K562 (cell line): ENCODE measurements around the gene ANO7. TPM values are rescaled to one million over a fixed set of nuclear protein-coding genes. Genes with fewer than 3 reads are reported as not detected.
A peak's percentile ranks its signal among the peaks of the same experiment; 100 is the strongest.

Experiments
- ATAC-seq: fragments of 200-7000 bp; cut with Tn5 transposase; 3 replicates; pipeline ENCODE4 v1.9.1; 2020; ENCODE audit warnings: moderate library complexity
- BruUV-seq: library from RNA; stranded (reverse); fragments of 400-500 nt; replicated peaks from 2 replicates; lab custom pipeline; 2021; lab: Mats Ljungman, UMichigan
- CTCF ChIA-PET: fragments of 300-600 bp; formaldehyde crosslinking; extraction: SDS; loops from one replicate; lab custom pipeline; 2021; ENCODE audit warnings: low intra/inter-chr PET ratio; lab: Yijun Ruan, JAX
- POLR2A ChIA-PET: fragments of 300-600, 350-650 bp; sonication (Branson Sonifier 250); formaldehyde crosslinking; extraction: SDS; loops from one replicate; lab custom pipeline; 2021; ENCODE audit warnings: antibody characterized with exemption, inconsistent platforms; lab: Yijun Ruan, JAX
- DNase-seq, 4 experiments: peaks; one replicate each; pipeline versions ENCODE4 v3.0.0 to v3.0.0-alpha.2; 2011 to 2018; ENCODE audit warnings: low spot score in 3 of 4, mixed read lengths in 3 of 4; ENCODE audit errors: extremely low read depth in 1 of 4
- FAIRE-seq: peaks from 2 replicates; lab custom pipeline; 2011; peaks lifted over from hg19 to GRCh38; lab: Jason Lieb, UNC
- H2AFZ ChIP-seq: 2 replicates; pipeline ENCODE4 v1.6.0; 2011; ENCODE audit warnings: low read depth, low read length, control low read depth, inconsistent platforms
- H3K27ac ChIP-seq: fragments of 200-600 bp; 3 replicates; pipeline ENCODE4 v1.8.0; 2011; ENCODE audit warnings: low read depth, mild to moderate bottlenecking, control low read depth, inconsistent platforms, low read length, moderate library complexity, mixed read lengths; ENCODE audit errors: extremely low read depth
- H3K27me3 ChIP-seq, 2 experiments: fragments of 300-600 bp in 1 of 2; 2 replicates in 1 of 2; 3 replicates in 1 of 2; pipeline versions ENCODE4 v1.6.0 to v1.8.0; 2011; ENCODE audit warnings: inconsistent platforms in 2 of 2, low read length in 2 of 2, mild to moderate bottlenecking in 1 of 2, mixed read lengths in 1 of 2, moderate library complexity in 1 of 2; ENCODE audit not compliant: control insufficient read depth in 2 of 2, insufficient read depth in 2 of 2
- H3K36me3 ChIP-seq: fragments of 300-600 bp; 3 replicates; pipeline ENCODE4 v1.8.0; 2011; ENCODE audit warnings: mild to moderate bottlenecking, low read length, inconsistent platforms; ENCODE audit not compliant: control insufficient read depth, insufficient read depth
- H3K4me1 ChIP-seq, 2 experiments: fragments of 200-600 bp in 1 of 2; replicated peaks in 1 of 2; 2 replicates in 1 of 2; 3 replicates in 1 of 2; pipeline versions ENCODE4 v1.5.1 to v1.8.0; 2011; ENCODE audit warnings: inconsistent platforms in 2 of 2, low read length in 2 of 2, mild to moderate bottlenecking in 1 of 2, mixed read lengths in 1 of 2, moderate library complexity in 1 of 2; ENCODE audit not compliant: control insufficient read depth in 2 of 2, insufficient read depth in 2 of 2
- H3K4me2 ChIP-seq: 2 replicates; pipeline ENCODE4 v1.6.1; 2011; ENCODE audit warnings: low read length, control low read depth, inconsistent platforms, mixed read lengths; ENCODE audit not compliant: insufficient read depth
- H3K4me3 ChIP-seq: fragments of 200-600 bp; sonication (generic), shearing (Covaris generic); 2 replicates; pipeline ENCODE4 v1.5.1; 2016; ENCODE audit warnings: control low read depth, inconsistent platforms
- H3K79me2 ChIP-seq: fragments of 200-600 bp; 3 replicates; pipeline ENCODE4 v1.8.0; 2011; ENCODE audit warnings: low read length, inconsistent platforms; ENCODE audit not compliant: control insufficient read depth, insufficient read depth
- H3K9ac ChIP-seq, 2 experiments: 2 replicates each; pipeline versions ENCODE4 v1.6.0 to v1.6.1; 2011; ENCODE audit warnings: low read depth in 2 of 2, low read length in 2 of 2, control low read depth in 1 of 2, inconsistent platforms in 1 of 2, mild to moderate bottlenecking in 1 of 2, mixed read lengths in 1 of 2; ENCODE audit not compliant: insufficient read depth in 1 of 2
- H3K9me1 ChIP-seq: one replicate; pipeline ENCODE4 v1.6.0; 2011; ENCODE audit warnings: inconsistent platforms, mild to moderate bottlenecking, low read length, moderate library complexity; ENCODE audit not compliant: control insufficient read depth, insufficient read depth
- H3K9me3 ChIP-seq: replicated peaks from 2 replicates; pipeline ENCODE4 v1.5.1; 2011; ENCODE audit warnings: low read depth, low read length, inconsistent platforms; ENCODE audit not compliant: control insufficient read depth, insufficient read depth
- H4K20me1 ChIP-seq: replicated peaks from 2 replicates; pipeline ENCODE4 v1.6.1; 2011; ENCODE audit warnings: low read length, inconsistent platforms, mixed read lengths; ENCODE audit not compliant: control insufficient read depth, insufficient read depth
- FOXK2 ChIP-seq, 2 experiments: fragments of 450-650 bp; IDR thresholded peaks in 1 of 2; conservative IDR thresholded peaks in 1 of 2; 2 replicates each; pipeline ENCODE4 v1.6.1; 2016; ENCODE audit warnings: low read depth in 2 of 2, mild to moderate bottlenecking in 1 of 2
- GABPB1 ChIP-seq: sonication (generic); formaldehyde crosslinking; IDR thresholded peaks from 2 replicates; pipeline ENCODE4 v1.8.0; 2022; ENCODE audit warnings: mild to moderate bottlenecking, missing genetic modification reagents
- HIVEP1 ChIP-seq: fragments of 250-450 bp; sonication (Bioruptor Pico); IDR thresholded peaks from 2 replicates; pipeline ENCODE4 v1.4.0; 2020; ENCODE audit warnings: mild to moderate bottlenecking
- HLTF ChIP-seq: fragments of 450-650 bp; IDR thresholded peaks from 2 replicates; pipeline ENCODE4 v1.6.1; 2016
- HNRNPLL ChIP-seq: fragments of 200-400 bp; formaldehyde crosslinking; IDR thresholded peaks from 2 replicates; pipeline ENCODE4 v1.6.1; 2017; ENCODE audit warnings: low read length, low read depth, mild to moderate bottlenecking; ENCODE audit not compliant: poor library complexity, severe bottlenecking
- KLF10 ChIP-seq: fragments of 250-450 bp; sonication (Bioruptor Pico); IDR thresholded peaks from 2 replicates; pipeline ENCODE4 v1.6.1; 2021; ENCODE audit warnings: matching md5 sums
- KLF16 ChIP-seq: IDR thresholded peaks from 2 replicates; pipeline ENCODE4 v1.6.1; 2016; ENCODE audit warnings: antibody characterized with exemption
- NFE2L1 ChIP-seq: fragments of 450-650 bp; IDR thresholded peaks from 2 replicates; pipeline ENCODE4 v1.6.1; 2016; ENCODE audit warnings: missing genetic modification characterization, low read depth, mild to moderate bottlenecking, missing compliant biosample characterization, moderate library complexity, borderline replicate concordance
- POLR2AphosphoS2 ChIP-seq: IDR thresholded peaks from 2 replicates; pipeline ENCODE4 v1.6.1; 2012; ENCODE audit warnings: low read length, improper control_type of control experiment
- SOX6 ChIP-seq: fragments of 450-650 bp; IDR thresholded peaks from 2 replicates; pipeline ENCODE4 v1.6.1; 2014; ENCODE audit warnings: mild to moderate bottlenecking
- SRF ChIP-seq, 2 experiments: fragments of 250-450, 450-650 bp in 1 of 2; sonication (Bioruptor Pico) in 1 of 2; sonication (generic) in 1 of 2; formaldehyde crosslinking; IDR thresholded peaks; 2 replicates each; pipeline versions ENCODE4 v1.5.0 to v1.5.1; 2020 to 2022; ENCODE audit warnings: mild to moderate bottlenecking in 1 of 2, missing genetic modification reagents in 1 of 2
- USF2 ChIP-seq: sonication (generic); formaldehyde crosslinking; IDR thresholded peaks from 2 replicates; pipeline ENCODE4 v1.5.0; 2020; ENCODE audit warnings: missing genetic modification reagents
- ZFPM2 ChIP-seq: fragments of 250-450 bp; sonication (Bioruptor Pico); IDR thresholded peaks from 2 replicates; pipeline ENCODE4 v1.5.1; 2022; ENCODE audit warnings: mild to moderate bottlenecking
- ZNF124 ChIP-seq: sonication (generic); formaldehyde crosslinking; IDR thresholded peaks from 2 replicates; pipeline ENCODE4 v1.8.1; 2022; ENCODE audit warnings: missing genetic modification reagents
- ZNF134 ChIP-seq: fragments of 250-450 bp; sonication (Bioruptor Pico); conservative IDR thresholded peaks from 2 replicates; pipeline ENCODE4 v1.4.0; 2020
- ZNF384 ChIP-seq: IDR thresholded peaks from 2 replicates; pipeline ENCODE4 v1.6.1; 2012; ENCODE audit warnings: low read depth, low read length, improper control_type of control experiment
- ZNF785 ChIP-seq: fragments of 250-450 bp; sonication (Bioruptor Pico); IDR thresholded peaks from 2 replicates; pipeline ENCODE4 v1.4.0; 2020; ENCODE audit warnings: mild to moderate bottlenecking
- WGBS: fragments of 100-300 bp; shearing (Covaris generic); methylation state at CpG from one replicate; pipeline ENCODE4 v1.1.6; 2016; ENCODE audit warnings: low coverage, mixed read lengths; ENCODE audit not compliant: insufficient coverage; ENCODE audit errors: missing lambda C conversion rate; 5-methylcytosine and 5-hydroxymethylcytosine counted together
- in situ Hi-C: fragments of 300-500 bp; cut with MboI; formaldehyde crosslinking; loops from 4 replicates; pipeline ENCODE4 v1.15.0; 2018; ENCODE audit warnings: inconsistent platforms, mixed read lengths
- intact Hi-C: fragments of 100-400 bp; cut with micrococcal nuclease; formaldehyde crosslinking; loops from 2 replicates; pipeline ENCODE4 v1.14.2; 2022
- polyA plus RNA-seq, 8 experiments: library from polyadenylated mRNA; depleted of rRNA in 4 of 8; stranded (reverse) in 5 of 8; unstranded in 3 of 8; fragments of >200 nt; fragmentation: Nextera tagmentation in 2 of 8; fragmentation: Illumina TruSeq in 1 of 8; extraction: Ambion mirVana in 2 of 8; extraction: Trizol in 1 of 8; gene quantifications; 2 replicates each; pipeline versions ENCODE4 v1.2.1 to v1.2.3, GENCODE V29; 2011 to 2014; ENCODE audit warnings: inconsistent platforms in 1 of 8, missing spikeins in 1 of 8
- total RNA-seq, 7 experiments: library from RNA; depleted of rRNA in 6 of 7; stranded (reverse); fragments of >200 nt in 6 of 7; fragmentation: Illumina TruSeq in 2 of 7; extraction: Trizol in 2 of 7; gene quantifications; 2 replicates each; pipeline versions ENCODE4 v1.2.1 to v1.2.3, GENCODE V29; 2011 to 2021; ENCODE audit warnings: low replicate concordance in 1 of 7
- TF ChIP-seq, protein P1 (sequence below): fragments of 450-650 bp; IDR thresholded peaks from 2 replicates; pipeline ENCODE4 v1.6.1; 2016; ENCODE audit warnings: low read depth, mild to moderate bottlenecking, moderate library complexity

The ANO7 gene
- total and polyA plus RNA-seq, 9 of the 15 experiments (the other 6 are each of a cell fraction or from before 2014, with no cell fraction given) = 0.28 to 5.1 (median 1.1) TPM

- no peak for ATAC-seq
- Histone ChIP-seq H3K9me1 (no peaks in the 10 kb centered on the region), H3K27ac (no peak overlapping the region), H3K9ac (no peak overlapping the region), H3K79me2 (no peaks in the 10 kb centered on the region), H3K4me2 (no peak overlapping the region), H3K36me3 (no peaks in the 10 kb centered on the region), H4K20me1 (no peaks in the 10 kb centered on the region), H3K27me3 (no peaks in the 10 kb centered on the region; a peak in 2 of 5 replicates), H3K4me1 (peaks cover 0 to 33% of the 10 kb centered on the region in 2 experiments; a peak in 2 of 5 replicates), H3K4me3 (no peak overlapping the region), H3K9me3 (no peaks in the 10 kb centered on the region), H2AFZ (no peak overlapping the region)
- in situ Hi-C loops (no loop called here), intact Hi-C loops (no loop called here)
- BruUV-seq = no TSS peak
- FAIRE-seq = no peak
- 3% methylated on average over 7 of the region's 14 CpGs for WGBS
- TF ChIP-seq SOX6 = no peak
- no peak for TF ChIP-seq HIVEP1
- no peak for TF ChIP-seq SRF (CRISPR knock-in tag; IDR thresholded peaks at IDR 0.05)
- no peak for TF ChIP-seq HLTF
- TF ChIP-seq NFE2L1 (tag) = no peak
- no peak for TF ChIP-seq ZNF134
- CTCF ChIA-PET = no interaction called here
- POLR2A ChIA-PET = interaction anchor here (1.1 kb wide), 1 partner anchor 10 kb away, joined by 4 read pairs; no protein-coding TSS in a partner anchor
- peak in 2 of 4 experiments; percentile 30 to 31 for DNase-seq
Measured at GRCh38 chr2:241191081-241191480, 2.6 kb downstream of the ANO7 start.

- no peaks in the 10 kb centered on the region for H3K9me1 ChIP-seq
- no TSS peak for BruUV-seq
- no peaks in the 10 kb centered on the region for H4K20me1 ChIP-seq
- FAIRE-seq (no peak), DNase-seq (no peak), ATAC-seq (no peak)
- no peak overlapping the region for H2AFZ ChIP-seq
- no peak overlapping the region for H3K27ac ChIP-seq
- in situ Hi-C loops = no loop called here
- H3K27me3 ChIP-seq = no peaks in the 10 kb centered on the region; a peak in 2 of 5 replicates
- no peaks in the 10 kb centered on the region for H3K9me3 ChIP-seq
- POLR2A ChIA-PET = no interaction called here
- H3K36me3 ChIP-seq = no peaks in the 10 kb centered on the region
- no peaks in the 10 kb centered on the region for H3K79me2 ChIP-seq
- no peak overlapping the region for H3K4me2 ChIP-seq
- peaks cover 0 to 27% of the 10 kb centered on the region in 2 experiments; a peak in 2 of 5 replicates for H3K4me1 ChIP-seq
- intact Hi-C loops = no loop called here
- H3K4me3 ChIP-seq = no peak overlapping the region
- CTCF ChIA-PET = no interaction called here
- WGBS = 48% methylated on average over 5 of the region's 8 CpGs
- H3K9ac ChIP-seq = no peak overlapping the region
- TF ChIP-seq GABPB1 (no peak), POLR2AphosphoS2 (no peak), ZNF124 (no peak), ZNF384 (no peak), KLF16 (no peak), USF2 (CRISPR knock-in tag) (no peak), HNRNPLL (no peak), FOXK2 (conservative IDR thresholded peaks at IDR 0.05 in 1 of 2, IDR thresholded peaks at IDR 0.05 in 1 of 2; ENCODE audit: low read depth in 2 of 2) (no peak), ZNF785 (no peak), ZNF134 (no peak), ZFPM2 (CRISPR knock-in tag) (no peak), KLF10 (no peak)
- TF ChIP-seq, protein P1, sequence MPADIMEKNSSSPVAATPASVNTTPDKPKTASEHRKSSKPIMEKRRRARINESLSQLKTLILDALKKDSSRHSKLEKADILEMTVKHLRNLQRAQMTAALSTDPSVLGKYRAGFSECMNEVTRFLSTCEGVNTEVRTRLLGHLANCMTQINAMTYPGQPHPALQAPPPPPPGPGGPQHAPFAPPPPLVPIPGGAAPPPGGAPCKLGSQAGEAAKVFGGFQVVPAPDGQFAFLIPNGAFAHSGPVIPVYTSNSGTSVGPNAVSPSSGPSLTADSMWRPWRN = no peak
Measured at GRCh38 chr2:241193271-241193670, 4.8 kb downstream of the ANO7 start.
